RWPE1 (cell line): ENCODE measurements around the gene SAPCD1.
"Not testable (repeated sequence)": the region's sequence is repeated elsewhere in the genome, so short reads cannot be mapped to it uniquely, and the experiment has no call there.

Experiments used
- CTCF ChIA-PET: fragments of 350-600 bp; sonication (Branson Sonifier 250); formaldehyde crosslinking; extraction: SDS; loops from one replicate; lab custom pipeline; 2021; lab: Yijun Ruan, JAX
- POLR2A ChIA-PET: fragments of 400-600 bp; formaldehyde crosslinking; extraction: SDS; loops from one replicate; lab custom pipeline; 2020; ENCODE audit warnings: antibody characterized with exemption; ENCODE audit not compliant: low non-redundant PET; lab: Yijun Ruan, JAX
- DNase-seq: peaks from one replicate; pipeline ENCODE4 v3.0.0; 2012; ENCODE audit warnings: low spot score
- H3K27ac ChIP-seq: fragments of 450-650 bp; 2 replicates; pipeline ENCODE4 v1.5.1; 2017
- CTCF ChIP-seq: fragments of 450-650 bp; conservative IDR thresholded peaks from 2 replicates; pipeline ENCODE4 v1.5.1; 2017; ENCODE audit warnings: low read depth, mild to moderate bottlenecking

Gene SAPCD1

GRCh38 chr6:31784098-31784925 lies 21.9 kb downstream of the SAPCD1 start:
- DNase-seq = no peak

GRCh38 chr6:31785475-31785874 lies 23.0 kb downstream of the SAPCD1 start:
- peak overlapping the region; percentile 40 for H3K27ac ChIP-seq
- DNase-seq = no peak
- CTCF ChIA-PET = no interaction called here
- TF ChIP-seq CTCF = no peak
- POLR2A ChIA-PET = interaction anchor here (0.6 kb wide), 1 partner anchor 51 kb away, joined by 6 read pairs; no protein-coding TSS in a partner anchor

More at GRCh38 chr6:31784098-31784925, 21.9 kb downstream of the SAPCD1 start:
- CTCF ChIA-PET = interaction anchor here (0.7 to 1.5 kb wide), 2 partner anchors 12 to 14 kb away, joined by 5 read pairs; no protein-coding TSS in a partner anchor
- no peak for TF ChIP-seq CTCF
- H3K27ac ChIP-seq = peak overlapping the region; percentile 40
- POLR2A ChIA-PET = interaction anchor here (0.5 to 0.7 kb wide), 2 partner anchors 11 to 1082 kb away, joined by 3 to 4 read pairs; partner anchors contain the start of gene VARS1

GRCh38 chr6:31791324-31792089 lies 29.1 kb downstream of the SAPCD1 start:
- H3K27ac ChIP-seq = peak overlapping the region; percentile 89
- DNase-seq = no peak
- POLR2A ChIA-PET = no interaction called here
- TF ChIP-seq CTCF = peak; percentile 61
- CTCF ChIA-PET = interaction anchor here (0.5 to 1.2 kb wide), 9 partner anchors 9 to 76 kb away, joined by 3 to 8 read pairs (median 3); partner anchors contain the start of gene LSM2

GRCh38 chr6:31792090-31792374 lies 29.6 kb downstream of the SAPCD1 start:
- peak overlapping the region; percentile 89 for H3K27ac ChIP-seq
- POLR2A ChIA-PET = no interaction called here

GRCh38 chr6:31792761-31793171 lies 30.3 kb downstream of the SAPCD1 start:
- H3K27ac ChIP-seq = peak overlapping the region; percentile 89
- POLR2A ChIA-PET = no interaction called here
- peak; percentile 84 for DNase-seq
- CTCF ChIA-PET = no interaction called here
- no peak for TF ChIP-seq CTCF

More at GRCh38 chr6:31792090-31792374, 29.6 kb downstream of the SAPCD1 start:
- no peak for DNase-seq
- TF ChIP-seq CTCF = no peak
- CTCF ChIA-PET = interaction anchor here (1.2 kb wide), 1 partner anchor 76 kb away, joined by 3 read pairs; no protein-coding TSS in a partner anchor

- POLR2A ChIA-PET, CTCF ChIA-PET, DNase-seq: not testable (repeated sequence)
- peak overlapping the region; percentile 89 for H3K27ac ChIP-seq
Observed at GRCh38 chr6:31793927-31794245, 31.4 kb downstream of the SAPCD1 start.
